ENCODE data around the gene SORD. TPM values are rescaled to one million over a fixed set of nuclear protein-coding genes. Genes with fewer than 3 reads are reported as not detected.
"Not testable (repeated sequence)": the region's sequence is repeated elsewhere in the genome, so short reads cannot be mapped to it uniquely, and the experiment has no call there.

SORD gene
- total RNA-seq, 3 donors from 2014 or later, result 3.7 to 31.8 (median 12.9) TPM

- no peak for DNase-seq (ENCODE audit: low spot score in 2 of 2)
- intact Hi-C loops (cut with DNase I; ENCODE audit: low total_unique reads), result no loop called here
- TF ChIP-seq POLR2AphosphoS5 (IDR thresholded peaks at IDR 0.05) (no peak), POLR2A (IDR thresholded peaks at IDR 0.05) (no peak)
- TF ChIP-seq, protein P1, sequence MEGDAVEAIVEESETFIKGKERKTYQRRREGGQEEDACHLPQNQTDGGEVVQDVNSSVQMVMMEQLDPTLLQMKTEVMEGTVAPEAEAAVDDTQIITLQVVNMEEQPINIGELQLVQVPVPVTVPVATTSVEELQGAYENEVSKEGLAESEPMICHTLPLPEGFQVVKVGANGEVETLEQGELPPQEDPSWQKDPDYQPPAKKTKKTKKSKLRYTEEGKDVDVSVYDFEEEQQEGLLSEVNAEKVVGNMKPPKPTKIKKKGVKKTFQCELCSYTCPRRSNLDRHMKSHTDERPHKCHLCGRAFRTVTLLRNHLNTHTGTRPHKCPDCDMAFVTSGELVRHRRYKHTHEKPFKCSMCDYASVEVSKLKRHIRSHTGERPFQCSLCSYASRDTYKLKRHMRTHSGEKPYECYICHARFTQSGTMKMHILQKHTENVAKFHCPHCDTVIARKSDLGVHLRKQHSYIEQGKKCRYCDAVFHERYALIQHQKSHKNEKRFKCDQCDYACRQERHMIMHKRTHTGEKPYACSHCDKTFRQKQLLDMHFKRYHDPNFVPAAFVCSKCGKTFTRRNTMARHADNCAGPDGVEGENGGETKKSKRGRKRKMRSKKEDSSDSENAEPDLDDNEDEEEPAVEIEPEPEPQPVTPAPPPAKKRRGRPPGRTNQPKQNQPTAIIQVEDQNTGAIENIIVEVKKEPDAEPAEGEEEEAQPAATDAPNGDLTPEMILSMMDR (IDR thresholded peaks at IDR 0.05), result no peak
- no peaks in the 10 kb centered on the region for H3K9me3 ChIP-seq
- no peaks in the 10 kb centered on the region for H3K36me3 ChIP-seq
- H3K4me3 ChIP-seq, result no peak overlapping the region
- H3K27me3 ChIP-seq, result no peaks in the 10 kb centered on the region
- no peak overlapping the region for H3K27ac ChIP-seq
- no peaks in the 10 kb centered on the region for H3K4me1 ChIP-seq
Observed at GRCh38 chr15:44999105-44999504, 23.9 kb upstream of the SORD start.

DNA sequence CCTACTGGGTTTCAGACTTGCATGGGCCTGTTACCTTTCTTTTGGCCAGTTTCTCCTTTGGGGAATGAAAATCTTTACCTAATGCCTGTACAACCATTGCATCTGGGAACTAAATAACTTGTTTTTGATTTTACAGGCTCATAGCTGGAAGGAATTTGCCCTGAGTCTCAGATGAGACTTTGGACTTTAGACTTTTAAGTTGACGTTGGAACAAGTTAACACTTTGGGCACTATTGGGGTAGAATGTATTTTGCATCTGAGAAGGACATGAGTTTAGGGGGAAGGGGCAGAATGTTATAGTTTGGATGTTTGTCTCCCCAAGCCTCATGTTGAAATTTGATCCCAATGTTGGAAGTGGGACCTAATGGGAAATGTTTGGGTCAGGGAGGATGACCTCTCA is 21.8 kb upstream of the SORD start:
- H3K27ac ChIP-seq; H3K4me1 ChIP-seq; H3K36me3 ChIP-seq; H3K4me3 ChIP-seq; H3K9me3 ChIP-seq; H3K27me3 ChIP-seq; intact Hi-C loops (cut with DNase I; ENCODE audit: low total_unique reads); DNase-seq (ENCODE audit: low spot score in 2 of 2): not testable (repeated sequence)

- H3K27ac ChIP-seq; H3K36me3 ChIP-seq; intact Hi-C loops (cut with DNase I; ENCODE audit: low total_unique reads); H3K4me3 ChIP-seq; H3K4me1 ChIP-seq; H3K9me3 ChIP-seq; H3K27me3 ChIP-seq; DNase-seq (ENCODE audit: low spot score in 2 of 2): not testable (repeated sequence)
Observed at GRCh38 chr15:45003731-45004410, 19.1 kb upstream of the SORD start.

DNA sequence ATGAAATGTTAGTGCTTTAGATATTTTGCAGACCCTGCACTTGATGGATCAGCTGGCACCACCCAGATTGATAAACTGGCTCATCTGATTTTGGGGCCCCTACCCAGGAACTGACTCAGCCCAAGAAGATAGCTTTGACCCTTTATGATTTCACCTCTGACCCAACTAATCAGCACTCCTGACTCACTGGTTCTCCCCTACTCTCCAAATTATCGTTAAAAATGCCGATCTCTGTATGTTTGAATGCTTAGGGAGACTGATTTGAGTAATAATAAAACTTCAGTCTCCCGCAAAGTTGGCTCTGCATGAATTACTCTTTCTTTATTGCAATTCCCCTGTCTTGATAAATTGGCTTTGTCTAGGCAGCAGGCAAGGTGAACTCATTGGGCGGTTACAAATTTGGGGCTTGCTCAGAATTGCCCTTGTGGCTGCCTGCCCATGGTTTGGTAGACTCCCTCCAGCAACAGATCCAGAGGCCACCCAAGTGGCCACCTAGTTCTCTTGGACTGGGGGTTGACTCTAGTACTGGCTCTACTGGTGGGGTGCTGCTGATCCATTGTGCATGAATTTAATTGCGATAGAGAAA is 18.3 kb upstream of the SORD start:
- H3K27ac ChIP-seq, H3K4me1 ChIP-seq: not testable (repeated sequence)

DNA sequence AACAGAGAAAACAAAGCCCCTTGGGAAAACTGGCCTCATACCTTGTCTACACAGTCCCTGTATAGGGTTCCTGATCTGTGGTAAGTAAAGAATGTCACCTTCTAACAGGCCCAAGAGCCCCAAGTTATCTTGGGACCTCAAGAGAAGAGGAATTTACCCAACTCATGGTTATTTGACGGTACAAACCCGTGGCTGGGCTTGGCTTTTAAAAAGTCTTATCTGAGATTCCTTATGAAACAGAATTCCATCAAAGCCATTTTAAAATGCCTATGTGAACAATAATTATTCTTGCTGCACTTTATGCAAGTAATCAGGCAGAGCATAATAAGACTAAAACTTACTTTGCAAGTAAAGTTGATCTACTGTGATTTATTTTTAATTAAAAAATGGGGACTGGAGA is 13.9 kb upstream of the SORD start:
- intact Hi-C loops (cut with DNase I; ENCODE audit: low total_unique reads), result no loop called here
- no peak for DNase-seq (ENCODE audit: low spot score in 2 of 2)
- no peak overlapping the region for H3K27ac ChIP-seq
- H3K4me3 ChIP-seq, result no peak overlapping the region
- H3K4me1 ChIP-seq, result no peaks in the 10 kb centered on the region
- H3K36me3 ChIP-seq, result no peaks in the 10 kb centered on the region
- TF ChIP-seq, protein P1 (IDR thresholded peaks at IDR 0.05), result no peak
- TF ChIP-seq POLR2AphosphoS5 (IDR thresholded peaks at IDR 0.05), result no peak
- TF ChIP-seq POLR2A (IDR thresholded peaks at IDR 0.05), result no peak
- no peaks in the 10 kb centered on the region for H3K27me3 ChIP-seq
- H3K9me3 ChIP-seq, result no peaks in the 10 kb centered on the region

More for the DNA sequence above, 18.3 kb upstream of the SORD start:
- H3K36me3 ChIP-seq; H3K4me3 ChIP-seq; H3K9me3 ChIP-seq; H3K27me3 ChIP-seq; DNase-seq (ENCODE audit: low spot score in 2 of 2); intact Hi-C loops (cut with DNase I; ENCODE audit: low total_unique reads): not testable (repeated sequence)

GRCh38 chr15:45015114-45015513 is 7.9 kb upstream of the SORD start:
- H3K27ac ChIP-seq; DNase-seq (ENCODE audit: low spot score in 2 of 2); H3K9me3 ChIP-seq; H3K36me3 ChIP-seq; H3K4me1 ChIP-seq; intact Hi-C loops (cut with DNase I; ENCODE audit: low total_unique reads); H3K27me3 ChIP-seq; H3K4me3 ChIP-seq: not testable (repeated sequence)

DNA sequence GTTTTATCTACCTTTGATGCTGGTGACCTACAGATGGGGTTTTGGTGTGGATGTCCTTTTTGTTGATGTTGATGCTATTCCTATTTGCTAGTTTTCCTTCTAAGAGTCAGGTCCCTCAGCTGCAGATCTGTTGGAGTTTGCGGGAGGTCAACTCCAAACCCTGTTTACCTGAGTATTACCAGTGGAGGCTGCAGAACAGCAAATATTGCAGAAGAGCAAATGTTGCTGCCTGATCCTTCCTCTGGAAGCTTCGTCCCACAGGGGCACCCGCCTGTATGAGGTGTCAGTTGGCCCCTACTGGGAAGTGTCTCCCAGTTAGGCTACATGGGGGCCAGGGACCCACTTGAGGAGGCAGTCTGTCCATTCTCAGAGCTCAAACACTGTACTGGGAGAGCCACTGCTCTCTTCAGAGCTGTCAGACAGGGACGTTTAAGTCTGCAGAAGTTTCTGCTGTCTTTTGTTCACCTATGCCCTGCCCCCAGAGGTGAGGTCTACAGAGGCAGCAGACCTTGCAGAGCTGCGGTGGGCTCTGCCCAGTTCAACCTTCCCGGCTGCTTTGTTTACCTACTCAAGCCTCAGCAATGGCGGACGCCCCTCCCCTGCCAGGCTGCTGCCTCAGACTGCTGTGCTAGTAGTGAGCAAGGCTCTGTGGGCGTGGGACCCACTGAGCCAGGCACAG is 2.6 kb upstream of the SORD start:
- intact Hi-C loops (cut with DNase I; ENCODE audit: low total_unique reads); DNase-seq (ENCODE audit: low spot score in 2 of 2); H3K4me1 ChIP-seq; H3K9me3 ChIP-seq; H3K27ac ChIP-seq; H3K4me3 ChIP-seq; H3K36me3 ChIP-seq; H3K27me3 ChIP-seq: not testable (repeated sequence)

GRCh38 chr15:45020901-45021259 is 2.1 kb upstream of the SORD start:
- DNase-seq (ENCODE audit: low spot score in 2 of 2); H3K36me3 ChIP-seq; H3K27ac ChIP-seq; H3K9me3 ChIP-seq; H3K4me3 ChIP-seq; intact Hi-C loops (cut with DNase I; ENCODE audit: low total_unique reads); H3K4me1 ChIP-seq; H3K27me3 ChIP-seq: not testable (repeated sequence)
